MCF 10A (cell line): ENCODE measurements around the gene KIDINS220. TPM values are rescaled to one million over a fixed set of nuclear protein-coding genes. Genes with fewer than 3 reads are reported as not detected.

Experiments
- BruUV-seq: library from RNA; stranded (reverse); fragments of 400-500 nt; replicated peaks from 2 replicates; lab custom pipeline; 2021; lab: Mats Ljungman, UMichigan
- CTCF ChIA-PET: fragments of 300-600 bp; sonication (Branson Sonifier 250); formaldehyde crosslinking; extraction: SDS; loops from one replicate; lab custom pipeline; 2021; ENCODE audit warnings: antibody characterized with exemption, inconsistent platforms; lab: Yijun Ruan, JAX
- POLR2A ChIA-PET: fragments of 300-600, 350-650 bp; sonication (Branson Sonifier 250); formaldehyde crosslinking; extraction: SDS; loops from one replicate; lab custom pipeline; 2020; ENCODE audit warnings: antibody characterized with exemption, inconsistent platforms; lab: Yijun Ruan, JAX
- DNase-seq: peaks from one replicate; pipeline ENCODE4 v3.0.0-alpha.2; 2018; ENCODE audit not compliant: unreplicated experiment
- H3K27ac Mint-ChIP-seq: one replicate; pipeline ENCODE4 v1.8.0; 2022; ENCODE audit warnings: mild to moderate bottlenecking, low read depth, mixed read lengths; ENCODE audit not compliant: unreplicated experiment
- H3K27me3 Mint-ChIP-seq: one replicate; pipeline ENCODE4 v1.8.0; 2022; ENCODE audit warnings: mixed read lengths; ENCODE audit not compliant: insufficient read depth, unreplicated experiment
- H3K36me3 Mint-ChIP-seq: one replicate; pipeline ENCODE4 v1.8.0; 2022; ENCODE audit warnings: mild to moderate bottlenecking, moderate library complexity, mixed read lengths; ENCODE audit not compliant: insufficient read depth, unreplicated experiment
- H3K4me1 Mint-ChIP-seq: one replicate; pipeline ENCODE4 v1.8.0; 2022; ENCODE audit warnings: mixed read lengths; ENCODE audit not compliant: insufficient read depth, unreplicated experiment
- H3K4me3 Mint-ChIP-seq: one replicate; pipeline ENCODE4 v1.8.0; 2022; ENCODE audit warnings: mild to moderate bottlenecking, moderate library complexity, mixed read lengths; ENCODE audit not compliant: unreplicated experiment
- H3K9me3 Mint-ChIP-seq: one replicate; pipeline ENCODE4 v1.8.0; 2022; ENCODE audit warnings: mixed read lengths; ENCODE audit not compliant: unreplicated experiment
- CTCF ChIP-seq: fragments of 200-600 bp; IDR thresholded peaks from one replicate; pipeline ENCODE4 v1.8.0; 2022; ENCODE audit warnings: antibody characterized with exemption, mild to moderate bottlenecking; ENCODE audit not compliant: unreplicated experiment
- intact Hi-C: fragments of 100-400 bp; cut with micrococcal nuclease; formaldehyde crosslinking; loops from 2 replicates; pipeline ENCODE4 v1.14.1; 2022
- total RNA-seq: library from RNA; stranded (reverse); gene quantifications from 2 replicates; pipeline ENCODE4 v1.2.3, GENCODE V29; 2022

KIDINS220 gene
- total RNA-seq, 1 experiment from 2014 or later = 41.8 TPM

- H3K9me3 Mint-ChIP-seq = no peaks in the 10 kb centered on the region
- intact Hi-C loops = no loop called here
- DNase-seq = no peak
- no TSS peak for BruUV-seq
- no peak overlapping the region for H3K4me3 Mint-ChIP-seq
- H3K4me1 Mint-ChIP-seq = no peaks in the 10 kb centered on the region
- ChIA-PET CTCF (no interaction called here), POLR2A (no interaction called here)
- TF ChIP-seq CTCF = no peak
- H3K36me3 Mint-ChIP-seq = peaks cover 46% of the 10 kb centered on the region
- H3K27me3 Mint-ChIP-seq = no peaks in the 10 kb centered on the region
- no peak overlapping the region for H3K27ac Mint-ChIP-seq
Measured at GRCh38 chr2:8728305-8729015, 109.0 kb downstream of the KIDINS220 start.

DNA sequence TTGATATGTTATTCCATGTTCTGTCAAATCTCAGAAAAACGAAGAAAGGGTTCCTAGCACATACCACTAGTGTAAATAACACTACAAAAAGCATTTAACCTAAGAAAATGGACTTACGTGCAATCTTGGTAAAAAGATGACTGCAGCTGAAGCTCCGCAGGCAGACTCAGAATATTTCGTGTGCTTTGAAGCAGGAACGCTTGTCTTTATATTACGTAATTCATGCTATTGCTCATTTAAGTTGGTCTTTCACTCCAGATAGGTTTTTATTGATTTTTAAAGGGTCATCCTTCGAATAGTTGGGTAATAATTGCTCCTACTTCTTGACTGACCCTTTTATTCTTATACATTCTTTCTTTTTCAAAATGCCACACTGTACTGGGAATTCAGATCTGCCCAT, 111.6 kb downstream of the KIDINS220 start:
- POLR2A ChIA-PET = interaction anchor here (0.7 kb wide), 1 partner anchor 10 kb away, joined by 4 read pairs; no protein-coding TSS in a partner anchor
- Mint-ChIP-seq H3K36me3 (peaks cover 22% of the 10 kb centered on the region), H3K4me1 (no peaks in the 10 kb centered on the region), H3K9me3 (no peaks in the 10 kb centered on the region), H3K27me3 (no peaks in the 10 kb centered on the region), H3K4me3 (no peak overlapping the region), H3K27ac (no peak overlapping the region)
- CTCF ChIA-PET = no interaction called here
- intact Hi-C loops = no loop called here
- no peak for DNase-seq
- no peak for TF ChIP-seq CTCF
- BruUV-seq = no TSS peak

GRCh38 chr2:8722986-8723385, 114.4 kb downstream of the KIDINS220 start:
- intact Hi-C loops = no loop called here
- TF ChIP-seq CTCF = no peak

DNA sequence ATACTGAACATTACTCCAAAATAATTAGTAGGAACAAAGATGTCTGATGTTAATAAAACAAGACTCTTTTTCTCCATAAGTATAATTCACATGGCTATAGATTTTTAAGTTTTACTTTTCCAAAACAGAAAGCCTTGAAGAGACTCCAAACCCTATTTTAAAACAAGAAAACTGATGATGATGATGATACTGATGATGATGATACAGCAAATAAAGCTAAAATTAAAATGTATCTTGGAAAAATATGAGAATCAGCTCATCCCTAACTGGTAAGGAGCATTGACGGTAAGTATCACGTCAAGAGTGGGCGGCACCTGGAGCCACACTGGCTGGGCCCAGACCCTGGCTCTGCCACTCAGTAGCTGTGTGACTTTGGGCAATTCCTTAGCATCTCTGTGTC, 116.0 kb downstream of the KIDINS220 start:
- DNase-seq = no peak
- POLR2A ChIA-PET = no interaction called here
- Mint-ChIP-seq H3K27ac (no peak overlapping the region), H3K9me3 (no peaks in the 10 kb centered on the region), H3K4me3 (no peak overlapping the region), H3K27me3 (no peaks in the 10 kb centered on the region), H3K36me3 (no peaks in the 10 kb centered on the region), H3K4me1 (no peaks in the 10 kb centered on the region)
- BruUV-seq = no TSS peak
- TF ChIP-seq CTCF = no peak
- CTCF ChIA-PET = interaction anchor here (1.0 kb wide), 1 partner anchor 1518 kb away, joined by 3 read pairs; no protein-coding TSS in a partner anchor
- intact Hi-C loops = no loop called here

More at GRCh38 chr2:8722986-8723385, 114.4 kb downstream of the KIDINS220 start:
- CTCF ChIA-PET = interaction anchor here (0.8 kb wide), 1 partner anchor 13 kb away, joined by 3 read pairs; no protein-coding TSS in a partner anchor
- POLR2A ChIA-PET = interaction anchor here (1.0 kb wide), 1 partner anchor 14 kb away, joined by 3 read pairs; no protein-coding TSS in a partner anchor
- Mint-ChIP-seq H3K4me3 (no peak overlapping the region), H3K27ac (no peak overlapping the region), H3K4me1 (no peaks in the 10 kb centered on the region), H3K27me3 (no peaks in the 10 kb centered on the region), H3K9me3 (no peaks in the 10 kb centered on the region), H3K36me3 (peaks cover 4% of the 10 kb centered on the region)
- BruUV-seq = no TSS peak
- no peak for DNase-seq
